K562 (cell line): ENCODE data around the gene KCNB1.

Experiments
- ATF6 ChIP-seq: sonication (generic); formaldehyde crosslinking; IDR thresholded peaks from 2 replicates; pipeline ENCODE4 v1.4.0; 2020; ENCODE audit warnings: mild to moderate bottlenecking, missing genetic modification reagents
- CHD4 ChIP-seq: fragments of 200-600 bp; sonication (generic); IDR thresholded peaks from 3 replicates; pipeline ENCODE4 v1.6.1; 2012; ENCODE audit warnings: low read depth, mild to moderate bottlenecking, mixed read lengths, low read length, inconsistent platforms; ENCODE audit not compliant: insufficient read depth, insufficient replicate concordance, poor library complexity, severe bottlenecking
- CTCF ChIP-seq, 3 experiments: IDR thresholded peaks in 2 of 3; conservative IDR thresholded peaks in 1 of 3; 2 replicates each; pipeline ENCODE4 v1.5.1; 2011 to 2012; ENCODE audit warnings: low read length in 3 of 3, mild to moderate bottlenecking in 3 of 3, control low read depth in 2 of 3, improper control_type of control experiment in 1 of 3, inconsistent platforms in 1 of 3, low read depth in 1 of 3, mixed read lengths in 1 of 3, moderate library complexity in 1 of 3; ENCODE audit not compliant: insufficient read depth in 2 of 3
- FOXA1 ChIP-seq: fragments of 450-650 bp; IDR thresholded peaks from 2 replicates; pipeline ENCODE4 v1.6.1; 2016; ENCODE audit warnings: mild to moderate bottlenecking, borderline replicate concordance
- HMG20B ChIP-seq: fragments of 250-450 bp; sonication (Bioruptor Pico); IDR thresholded peaks from 2 replicates; pipeline ENCODE4 v1.5.0; 2021; ENCODE audit warnings: mild to moderate bottlenecking
- KDM4B ChIP-seq, 2 experiments: fragments of 450-650 bp in 1 of 2; sonication (generic) in 1 of 2; IDR thresholded peaks; 2 replicates each; pipeline ENCODE4 v1.6.1; 2016 to 2017; ENCODE audit warnings: borderline replicate concordance in 2 of 2, antibody characterized with exemption in 1 of 2, low read depth in 1 of 2, mild to moderate bottlenecking in 1 of 2
- KLF10 ChIP-seq: fragments of 250-450 bp; sonication (Bioruptor Pico); IDR thresholded peaks from 2 replicates; pipeline ENCODE4 v1.6.1; 2021; ENCODE audit warnings: matching md5 sums
- L3MBTL2 ChIP-seq: fragments of 450-650 bp; IDR thresholded peaks from 2 replicates; pipeline ENCODE4 v1.6.1; 2016; ENCODE audit warnings: mild to moderate bottlenecking, moderate library complexity
- MAZ ChIP-seq, 2 experiments: fragments of 450-650 bp in 1 of 2; sonication (generic) in 1 of 2; formaldehyde crosslinking; IDR thresholded peaks in 1 of 2; conservative IDR thresholded peaks in 1 of 2; 2 replicates each; pipeline versions ENCODE4 v1.4.0 to v1.5.0; 2020; ENCODE audit warnings: mild to moderate bottlenecking in 1 of 2, missing genetic modification reagents in 1 of 2
- POLR2A ChIP-seq: fragments of 450-650 bp; conservative IDR thresholded peaks from 2 replicates; pipeline ENCODE4 v1.6.1; 2016
- REST ChIP-seq, 2 experiments: fragments of 450-650 bp; formaldehyde crosslinking in 1 of 2; IDR thresholded peaks; 2 replicates each; pipeline versions ENCODE4 v1.4.0 to v1.6.1; 2014 to 2020; ENCODE audit warnings: mild to moderate bottlenecking in 2 of 2, borderline replicate concordance in 1 of 2, low read depth in 1 of 2
- ZNF23 ChIP-seq: fragments of 250-450 bp; sonication (Bioruptor Pico); IDR thresholded peaks from 2 replicates; pipeline ENCODE4 v1.4.0; 2020; ENCODE audit warnings: mild to moderate bottlenecking

- TF ChIP-seq FOXA1 = no peak
- no peak for TF ChIP-seq POLR2A
- TF ChIP-seq MAZ (CRISPR knock-in tag; conservative IDR thresholded peaks at IDR 0.05 in 1 of 2, IDR thresholded peaks at IDR 0.05 in 1 of 2) = no peak
- no peak for TF ChIP-seq REST (IDR thresholded peaks at IDR 0.05; ENCODE audit: borderline replicate concordance)
- TF ChIP-seq REST (CRISPR knock-in tag; IDR thresholded peaks at IDR 0.05; ENCODE audit: low read depth) = no peak
- TF ChIP-seq KLF10 = no peak
- no peak for TF ChIP-seq ATF6 (CRISPR knock-in tag)
- no peak for TF ChIP-seq CHD4
- TF ChIP-seq HMG20B (CRISPR knock-in tag) = no peak
- no peak for TF ChIP-seq KDM4B (IDR thresholded peaks at IDR 0.05; ENCODE audit: borderline replicate concordance in 2 of 2, low read depth in 1 of 2)
- no peak for TF ChIP-seq ZNF23 (CRISPR knock-in tag)
- no peak for TF ChIP-seq CTCF (IDR thresholded peaks at IDR 0.05 in 2 of 3, conservative IDR thresholded peaks at IDR 0.05 in 1 of 3; ENCODE audit: insufficient read depth in 2 of 3, low read depth in 1 of 3, low read length in 3 of 3)
- no peak for TF ChIP-seq L3MBTL2
Observed at GRCh38 chr20:49343246-49343645, 139.2 kb downstream of the KCNB1 start.
